ENCODE measurements around the gene DCDC2B.

The DCDC2B gene

DNA sequence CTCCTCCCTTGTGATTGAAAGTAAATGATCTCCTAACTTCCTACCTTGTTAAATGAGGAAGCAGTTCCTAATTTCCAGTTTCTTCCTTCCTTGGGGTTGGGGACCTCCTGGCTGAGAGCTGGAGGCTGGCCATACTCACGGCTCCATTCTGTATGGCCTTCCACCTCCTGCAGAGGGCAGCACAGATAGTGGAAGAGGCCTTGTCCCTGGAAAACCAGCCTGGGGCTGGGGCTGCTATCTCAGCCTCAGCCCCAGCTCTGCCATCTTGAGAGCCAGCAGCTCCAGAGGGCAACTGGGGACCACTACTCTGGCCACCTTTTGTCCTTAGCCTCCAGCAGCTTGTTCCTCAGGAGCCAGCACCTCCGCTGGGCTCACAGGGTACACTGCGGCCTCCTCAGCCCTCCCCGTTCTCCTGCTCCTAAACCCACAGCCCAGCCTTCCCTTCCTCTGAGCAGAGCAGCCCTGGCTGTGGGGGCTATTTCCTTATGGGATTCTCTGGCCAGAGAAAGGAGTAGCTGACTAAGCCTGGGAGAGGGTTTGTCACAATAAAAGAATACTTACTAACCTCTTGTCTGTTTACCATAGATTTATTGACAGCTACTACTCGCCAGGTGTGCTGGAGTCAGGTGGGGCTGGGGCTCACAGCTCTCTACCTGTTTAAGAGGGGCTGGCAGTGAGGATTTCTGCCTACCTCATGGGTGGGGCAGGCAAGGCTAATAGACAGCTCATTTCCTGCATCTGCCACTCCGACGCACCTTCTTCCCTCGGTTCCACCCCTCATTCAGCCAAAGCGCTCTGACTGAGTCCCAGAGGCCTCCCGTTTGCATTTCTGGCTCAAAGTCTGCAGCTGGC is 7.0 kb downstream of the DCDC2B start:
- TF ChIP-seq, protein P1, sequence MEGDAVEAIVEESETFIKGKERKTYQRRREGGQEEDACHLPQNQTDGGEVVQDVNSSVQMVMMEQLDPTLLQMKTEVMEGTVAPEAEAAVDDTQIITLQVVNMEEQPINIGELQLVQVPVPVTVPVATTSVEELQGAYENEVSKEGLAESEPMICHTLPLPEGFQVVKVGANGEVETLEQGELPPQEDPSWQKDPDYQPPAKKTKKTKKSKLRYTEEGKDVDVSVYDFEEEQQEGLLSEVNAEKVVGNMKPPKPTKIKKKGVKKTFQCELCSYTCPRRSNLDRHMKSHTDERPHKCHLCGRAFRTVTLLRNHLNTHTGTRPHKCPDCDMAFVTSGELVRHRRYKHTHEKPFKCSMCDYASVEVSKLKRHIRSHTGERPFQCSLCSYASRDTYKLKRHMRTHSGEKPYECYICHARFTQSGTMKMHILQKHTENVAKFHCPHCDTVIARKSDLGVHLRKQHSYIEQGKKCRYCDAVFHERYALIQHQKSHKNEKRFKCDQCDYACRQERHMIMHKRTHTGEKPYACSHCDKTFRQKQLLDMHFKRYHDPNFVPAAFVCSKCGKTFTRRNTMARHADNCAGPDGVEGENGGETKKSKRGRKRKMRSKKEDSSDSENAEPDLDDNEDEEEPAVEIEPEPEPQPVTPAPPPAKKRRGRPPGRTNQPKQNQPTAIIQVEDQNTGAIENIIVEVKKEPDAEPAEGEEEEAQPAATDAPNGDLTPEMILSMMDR (IDR thresholded peaks at IDR 0.05; ENCODE audit: borderline replicate concordance, insufficient read depth, low read depth, low read length): peak; percentile 86
- H3K4me3 ChIP-seq (ENCODE audit: low read depth, low read length): no peak overlapping the region

DNA sequence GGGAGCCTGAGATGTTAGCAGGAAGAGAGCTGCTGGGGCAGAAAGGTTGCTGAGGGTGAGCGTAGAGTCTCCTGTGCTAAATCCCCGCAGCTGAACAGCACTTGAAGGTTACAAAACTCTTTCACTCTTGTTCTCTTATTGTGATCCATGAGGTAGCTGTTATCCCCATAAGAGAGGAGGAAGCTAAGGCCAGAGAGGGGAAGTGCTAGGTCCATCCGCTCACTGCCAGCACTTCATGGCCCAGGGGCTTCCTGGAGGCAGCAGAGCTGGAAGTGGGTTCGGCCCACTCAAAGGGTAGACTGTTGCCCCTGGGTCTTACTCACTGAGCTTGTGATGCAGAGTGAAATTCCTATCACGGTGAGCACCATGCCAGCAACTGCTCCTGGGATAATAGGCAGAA is 7.7 kb downstream of the DCDC2B start:
- TF ChIP-seq, protein P1 (IDR thresholded peaks at IDR 0.05; ENCODE audit: borderline replicate concordance, insufficient read depth, low read depth, low read length): no peak
- H3K4me3 ChIP-seq (ENCODE audit: low read depth, low read length): no peak overlapping the region

DNA sequence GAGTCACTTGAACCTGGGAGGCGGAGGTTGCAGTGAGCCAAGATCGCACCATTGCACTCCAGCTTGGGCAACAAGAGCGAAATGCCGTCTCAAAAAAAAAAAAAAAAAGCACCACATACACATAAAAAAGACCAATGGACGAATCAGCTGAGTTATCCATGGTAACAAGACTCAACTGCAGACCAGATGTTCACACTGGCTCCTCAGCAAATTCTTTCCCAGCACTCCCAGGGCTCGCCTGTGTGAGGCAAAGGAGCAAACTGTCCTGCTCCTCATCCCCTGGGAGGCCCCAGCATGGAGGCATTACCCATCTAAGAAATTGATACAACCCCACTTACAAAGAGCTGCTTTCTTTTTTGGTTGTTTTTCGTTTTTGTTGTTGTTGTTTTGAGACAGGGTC is 10.1 kb downstream of the DCDC2B start:
- TF ChIP-seq, protein P1 (IDR thresholded peaks at IDR 0.05; ENCODE audit: borderline replicate concordance, insufficient read depth, low read depth, low read length): no peak
- no peak overlapping the region for H3K4me3 ChIP-seq (ENCODE audit: low read depth, low read length)

DNA sequence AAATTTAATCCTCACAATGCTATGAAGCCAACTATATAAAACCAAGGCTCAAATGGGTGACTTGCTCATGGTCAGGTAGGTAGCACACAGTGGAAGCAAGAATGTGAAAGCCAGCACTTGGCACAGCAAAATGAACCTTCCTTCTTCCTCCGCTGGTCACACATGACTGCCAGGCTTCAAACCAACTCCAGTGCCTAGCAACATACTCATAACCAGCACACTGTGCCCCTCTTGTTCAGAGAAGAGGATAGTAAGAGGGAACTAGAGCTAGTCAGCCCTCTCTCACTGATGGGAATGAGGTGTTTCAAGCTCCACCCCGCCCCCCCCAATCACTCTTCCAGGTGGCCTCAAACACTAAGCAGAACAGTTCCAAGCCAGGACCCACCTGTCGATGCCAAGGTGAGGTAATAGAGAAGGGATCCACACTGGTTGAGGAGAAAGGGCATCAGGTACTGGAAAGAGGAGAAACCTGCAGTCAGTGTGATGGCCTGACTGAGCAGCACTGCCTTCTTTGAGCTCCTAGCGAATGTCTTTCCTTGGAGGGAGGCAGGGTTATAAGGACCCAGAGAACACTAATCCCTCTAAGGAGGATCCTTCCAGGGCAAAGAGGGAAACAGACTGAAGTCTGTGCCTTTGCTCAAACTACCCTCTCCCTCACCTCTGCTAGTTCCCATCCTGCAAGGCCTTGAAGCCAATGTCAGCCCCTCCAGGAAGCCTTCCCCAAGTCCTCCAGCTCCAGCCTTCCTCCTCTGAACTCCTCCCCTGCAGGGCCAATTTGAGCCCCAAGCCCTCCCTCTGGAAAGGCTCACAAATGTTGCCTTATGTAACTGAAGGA is 12.1 kb downstream of the DCDC2B start:
- H3K4me3 ChIP-seq (ENCODE audit: low read depth, low read length): peak overlapping the region; percentile 93
- TF ChIP-seq, protein P1 (IDR thresholded peaks at IDR 0.05; ENCODE audit: borderline replicate concordance, insufficient read depth, low read depth, low read length): no peak

DNA sequence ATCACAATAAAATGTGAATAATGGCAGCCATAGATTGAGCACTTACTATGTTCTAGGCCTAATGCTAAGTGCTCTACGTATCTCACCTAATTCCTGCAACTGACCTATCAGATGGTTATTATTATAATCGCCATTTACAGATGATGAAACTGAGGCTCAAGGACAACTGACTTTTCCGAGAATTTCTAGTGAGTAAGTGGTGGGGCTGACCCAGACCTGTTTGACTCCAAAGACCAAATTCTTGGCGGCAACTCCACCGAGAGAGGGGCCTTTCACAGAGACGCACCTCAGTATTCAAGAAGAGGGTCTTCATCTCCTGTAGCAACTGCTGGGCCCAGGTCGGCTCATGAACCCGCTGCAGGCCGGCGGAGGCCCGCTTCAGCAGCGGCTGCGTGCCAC is 12.7 kb downstream of the DCDC2B start:
- peak overlapping the region; percentile 93 for H3K4me3 ChIP-seq (ENCODE audit: low read depth, low read length)
- TF ChIP-seq, protein P1 (IDR thresholded peaks at IDR 0.05; ENCODE audit: borderline replicate concordance, insufficient read depth, low read depth, low read length): no peak

DNA sequence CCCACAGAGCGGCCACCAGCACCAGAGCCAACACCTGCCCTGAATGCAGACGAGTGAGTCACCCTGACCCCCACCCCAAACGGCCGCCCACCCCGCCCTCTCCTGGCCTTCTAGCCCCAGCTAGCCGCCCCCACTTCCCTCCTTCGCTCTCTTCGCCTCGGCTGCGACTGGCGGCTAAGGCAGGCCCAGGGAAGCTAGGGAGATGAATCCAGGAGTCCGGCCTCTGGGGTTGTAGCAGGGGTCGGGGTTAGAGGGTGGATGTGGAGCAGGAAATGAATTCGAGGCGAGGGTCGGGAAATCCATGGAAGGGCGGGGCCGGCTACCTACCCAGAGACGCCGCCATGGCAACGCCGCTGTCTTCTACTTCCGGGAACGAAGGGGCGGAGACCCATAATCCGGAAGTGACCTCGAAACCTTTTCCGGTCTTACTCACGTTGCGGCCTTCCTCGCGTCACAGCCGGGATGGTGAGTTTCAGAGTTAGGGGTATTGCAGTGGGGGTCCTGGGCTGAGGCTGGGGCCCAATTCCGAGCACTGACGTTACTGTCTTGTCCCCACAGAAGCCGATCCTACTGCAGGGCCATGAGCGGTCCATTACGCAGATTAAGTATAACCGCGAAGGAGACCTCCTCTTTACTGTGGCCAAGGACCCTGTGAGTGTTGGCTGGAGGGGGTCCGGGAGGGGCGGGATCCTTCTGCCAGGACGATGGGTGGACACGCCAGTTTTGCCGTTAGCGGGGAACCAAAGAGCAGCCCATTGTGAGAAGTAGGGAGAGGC is 13.3 kb downstream of the DCDC2B start, which contains the start of the genes EIF3I and TMEM234:
TSS of gene EIF3I (plus strand) at position 428 of the 776 bp plus-strand sequence. CDS start at position 463, 35 bp downstream.
TSS of gene TMEM234 (minus strand) at position 374 of the 776 bp plus-strand sequence. CDS start at position 343, 31 bp downstream.
- TF ChIP-seq, protein P1 (IDR thresholded peaks at IDR 0.05; ENCODE audit: borderline replicate concordance, insufficient read depth, low read depth, low read length): no peak
- H3K4me3 ChIP-seq (ENCODE audit: low read depth, low read length): peak within 1 kb of the TSS; percentile 93

Measured in GM12875 (cell line).